HepG2 (cell line): ENCODE measurements around the gene GOLGA6C. TPM values are rescaled to one million over a fixed set of nuclear protein-coding genes. Genes with fewer than 3 reads are reported as not detected.
"Not testable (repeated sequence)": the region's sequence is repeated elsewhere in the genome, so short reads cannot be mapped to it uniquely, and the experiment has no call there.

Experiments used
- ATAC-seq: fragments of 200-7000 bp; cut with Tn5 transposase; 3 replicates; pipeline ENCODE4 v1.9.1; 2020; ENCODE audit warnings: mild to moderate bottlenecking, moderate library complexity
- BruUV-seq: library from RNA; stranded (reverse); fragments of 400-500 nt; replicated peaks from 2 replicates; lab custom pipeline; 2021; lab: Mats Ljungman, UMichigan
- CTCF ChIA-PET: fragments of 300-600 bp; formaldehyde crosslinking; extraction: SDS; loops from one replicate; lab custom pipeline; 2021; ENCODE audit warnings: low total read pairs, inconsistent platforms, low intra/inter-chr PET ratio; lab: Yijun Ruan, JAX
- POLR2A ChIA-PET: fragments of 350-600 bp; sonication (Branson Sonifier 250); formaldehyde crosslinking; loops from one replicate; lab custom pipeline; 2020; ENCODE audit warnings: antibody characterized with exemption, inconsistent platforms; lab: Yijun Ruan, JAX
- DNase-seq: peaks from one replicate; pipeline ENCODE4 v3.0.0-alpha.2; 2015; ENCODE audit warnings: low spot score
- FAIRE-seq: peaks from 3 replicates; lab custom pipeline; 2011; peaks lifted over from hg19 to GRCh38; lab: Jason Lieb, UNC
- H2AFZ ChIP-seq: one replicate; pipeline ENCODE4 v1.6.1; 2011; ENCODE audit warnings: low read length, inconsistent platforms
- H3K27ac ChIP-seq: fragments of 300-600 bp; 3 replicates; pipeline ENCODE4 v1.8.0; 2011; ENCODE audit warnings: mixed run types, mild to moderate bottlenecking, mixed read lengths, low read length, inconsistent platforms; ENCODE audit not compliant: insufficient read depth; ENCODE audit errors: extremely low read length
- H3K27me3 ChIP-seq, 2 experiments: fragments of 200-600 bp in 1 of 2; 2 replicates in 1 of 2; 3 replicates in 1 of 2; pipeline versions ENCODE4 v1.6.0 to v1.8.0; 2011; ENCODE audit warnings: low read length in 2 of 2, mild to moderate bottlenecking in 2 of 2, moderate library complexity in 2 of 2, inconsistent platforms in 1 of 2; ENCODE audit not compliant: insufficient read depth in 2 of 2, control insufficient read depth in 1 of 2
- H3K36me3 ChIP-seq, 2 experiments: fragments of 200-600 bp in 1 of 2; replicated peaks in 1 of 2; 2 replicates in 1 of 2; 3 replicates in 1 of 2; pipeline versions ENCODE4 v1.5.1 to v1.8.0; 2011; ENCODE audit warnings: low read length in 2 of 2, inconsistent platforms in 1 of 2; ENCODE audit not compliant: insufficient read depth in 2 of 2, control insufficient read depth in 1 of 2
- H3K4me1 ChIP-seq: 2 replicates; pipeline ENCODE4 v1.5.1; 2012; ENCODE audit warnings: low read length, inconsistent platforms; ENCODE audit not compliant: insufficient read depth
- H3K4me2 ChIP-seq: 2 replicates; pipeline ENCODE4 v1.6.0; 2011; ENCODE audit warnings: low read depth, low read length, inconsistent platforms
- H3K4me3 ChIP-seq, 3 experiments: fragments of 200-600 bp in 1 of 3; sonication (generic), shearing (Covaris generic) in 1 of 3; replicated peaks in 1 of 3; 2 replicates each; pipeline ENCODE4 v1.5.1; 2011 to 2016; ENCODE audit warnings: low read length in 3 of 3, inconsistent platforms in 2 of 3, low read depth in 2 of 3, mild to moderate bottlenecking in 2 of 3, control low read depth in 1 of 3, mixed read lengths in 1 of 3; ENCODE audit not compliant: insufficient read depth in 1 of 3
- H3K79me2 ChIP-seq: one replicate; pipeline ENCODE4 v1.6.1; 2011; ENCODE audit warnings: low read length, inconsistent platforms; ENCODE audit not compliant: insufficient read depth
- H3K9ac ChIP-seq: 2 replicates; pipeline ENCODE4 v1.6.0; 2011; ENCODE audit warnings: mild to moderate bottlenecking, low read depth, low read length, inconsistent platforms; ENCODE audit not compliant: insufficient read depth
- H3K9me3 ChIP-seq: 2 replicates; pipeline ENCODE4 v1.5.1; 2012; ENCODE audit warnings: mild to moderate bottlenecking, low read length
- H4K20me1 ChIP-seq: 2 replicates; pipeline ENCODE4 v1.6.0; 2011; ENCODE audit warnings: inconsistent platforms, mild to moderate bottlenecking, low read length, moderate library complexity; ENCODE audit not compliant: insufficient read depth
- ZNF503 ChIP-seq: sonication (generic); formaldehyde crosslinking; IDR thresholded peaks from 2 replicates; pipeline ENCODE4 v1.4.0; 2020; ENCODE audit warnings: missing genetic modification reagents
- ZNF570 ChIP-seq: sonication (generic); formaldehyde crosslinking; IDR thresholded peaks from 2 replicates; pipeline ENCODE4 v1.4.0; 2020; ENCODE audit warnings: mild to moderate bottlenecking, missing genetic modification reagents, borderline replicate concordance
- WGBS: methylation state at CpG from one replicate; pipeline ENCODE4 v1.1.6; 2017; ENCODE audit warnings: low lambda C conversion rate; 5-methylcytosine and 5-hydroxymethylcytosine counted together
- in situ Hi-C: cut with HindIII; loops from 2 replicates; pipeline ENCODE4 v1.10.0; 2017; ENCODE audit warnings: low pct_unique_long_range_greater_than_20kb; ENCODE audit not compliant: extremely low pct_ligation_motif_present
- intact Hi-C: fragments of 100-400 bp; cut with micrococcal nuclease; formaldehyde crosslinking; loops from one replicate; pipeline ENCODE4 v1.10.0; 2022; ENCODE audit not compliant: unreplicated experiment
- polyA plus RNA-seq, 8 experiments: library from polyadenylated mRNA; depleted of rRNA in 3 of 8; stranded (reverse) in 7 of 8; unstranded in 1 of 8; fragments of >200 nt; fragmentation: Illumina TruSeq in 4 of 8; extraction: Trizol in 4 of 8; gene quantifications; 2 replicates each; pipeline versions ENCODE4 v1.2.1 to v1.2.3, GENCODE V29; 2011 to 2016; ENCODE audit warnings: low read depth in 4 of 8, missing spikeins in 1 of 8, mixed read lengths in 1 of 8; ENCODE audit not compliant: insufficient read depth in 1 of 8
- total RNA-seq, 5 experiments: library from RNA; depleted of rRNA; stranded (reverse); fragments of >200 nt; fragmentation: Illumina TruSeq; extraction: Trizol; gene quantifications; 2 replicates each; pipeline ENCODE4 v1.2.3, GENCODE V29; 2016; ENCODE audit warnings: low read depth in 1 of 5

GOLGA6C gene
- total and polyA plus RNA-seq, 2 of the 13 experiments (the other 11 are each of a cell fraction or from before 2014, with no cell fraction given) = not detected

DNA sequence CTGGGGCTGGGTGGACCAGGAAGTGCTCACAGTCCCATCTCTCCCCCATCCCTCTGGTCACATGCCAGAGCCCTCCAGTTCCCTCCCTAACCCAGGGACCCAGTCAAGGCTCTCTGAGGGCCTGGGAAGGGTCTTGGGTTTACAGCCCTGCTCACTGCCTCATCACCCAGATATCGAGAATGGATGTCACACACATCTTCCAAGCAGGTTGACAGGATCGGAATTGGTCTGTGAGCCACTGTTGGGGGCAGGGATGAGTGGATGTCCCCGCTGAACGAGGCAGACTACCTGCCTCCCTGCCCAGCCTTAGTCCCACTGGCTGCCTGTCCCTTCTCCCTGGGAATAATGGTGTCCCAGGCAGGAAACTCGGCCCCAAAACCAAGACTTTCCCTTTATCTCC lies 20.0 kb upstream of the GOLGA6C start (continued):
- TF ChIP-seq ZNF503 (no peak), ZNF570 (CRISPR knock-in tag) (no peak)

DNA sequence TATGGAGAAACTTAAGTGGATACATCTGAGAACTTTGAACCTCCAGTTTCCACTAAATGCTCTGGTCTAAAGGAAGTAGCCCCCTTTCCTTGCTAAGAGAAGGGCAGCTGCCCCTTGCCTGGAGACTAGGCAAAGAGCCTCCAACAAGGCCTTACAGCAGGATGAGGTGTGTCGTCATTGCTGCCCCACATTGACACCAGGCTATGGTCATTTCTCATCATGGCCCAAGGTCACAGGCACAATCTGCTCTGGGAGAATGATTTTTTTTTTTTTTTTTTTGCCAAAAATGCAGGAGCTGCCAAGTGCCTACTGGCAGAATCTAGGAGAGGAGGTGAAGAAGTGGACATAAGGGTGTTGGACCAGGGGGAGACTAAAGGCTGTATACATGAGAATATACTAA lies 12.4 kb upstream of the GOLGA6C start:
- H4K20me1 ChIP-seq, H3K27me3 ChIP-seq, BruUV-seq, intact Hi-C loops, H3K27ac ChIP-seq, H3K9ac ChIP-seq, FAIRE-seq, H3K9me3 ChIP-seq, POLR2A ChIA-PET, CTCF ChIA-PET, H3K36me3 ChIP-seq, H3K79me2 ChIP-seq, DNase-seq, H2AFZ ChIP-seq, H3K4me3 ChIP-seq, ATAC-seq, H3K4me2 ChIP-seq: not testable (repeated sequence)
- H3K4me1 ChIP-seq = peaks cover 20% of the 10 kb centered on the region
- in situ Hi-C loops = loop anchor here (25.0 kb wide), 1 partner anchor 517 kb away; no protein-coding TSS in a partner anchor
- WGBS = 0% methylated on average over 1 of the region's 1 CpG

GRCh38 chr15:75248991-75249390 lies 9.1 kb upstream of the GOLGA6C start:
- FAIRE-seq, H3K4me3 ChIP-seq, H3K36me3 ChIP-seq, H4K20me1 ChIP-seq, H3K9ac ChIP-seq, intact Hi-C loops, POLR2A ChIA-PET, ATAC-seq, H3K79me2 ChIP-seq, BruUV-seq, DNase-seq, H2AFZ ChIP-seq, H3K27ac ChIP-seq, CTCF ChIA-PET, H3K9me3 ChIP-seq: not testable (repeated sequence)
- peaks cover 3 to 13% of the 10 kb centered on the region in 2 experiments; a peak in 2 of 5 replicates for H3K27me3 ChIP-seq
- 2% methylated on average over 6 of the region's 6 CpGs for WGBS
- in situ Hi-C loops = loop anchor here (25.0 kb wide), 1 partner anchor 513 kb away; no protein-coding TSS in a partner anchor
- peak overlapping the region; percentile 39 for H3K4me2 ChIP-seq
- H3K4me1 ChIP-seq = peaks cover 29% of the 10 kb centered on the region
